Kidney (tissue), 14 donors: ENCODE data around the gene CELF3. TPM values are rescaled to one million over a fixed set of nuclear protein-coding genes. Genes with fewer than 3 reads are reported as not detected.
A peak's percentile ranks its signal among the peaks of the same experiment; 100 is the strongest.

Source experiments
- DNase-seq, 5 donors: peaks; one replicate each; pipeline ENCODE4 v3.0.0-alpha.2; 2013 to 2020
- FAIRE-seq: peaks from 2 replicates; lab custom pipeline; 2012; peaks lifted over from hg19 to GRCh38; lab: Jason Lieb, UNC
- H3K27ac ChIP-seq, 2 donors: one replicate each; pipeline ENCODE4 v1.7.0; 2013; ENCODE audit warnings: low read depth in 2 of 2, low read length in 2 of 2, inconsistent platforms in 1 of 2
- H3K27me3 ChIP-seq: one replicate; pipeline ENCODE4 v1.7.1; 2013; ENCODE audit warnings: low read length, inconsistent platforms; ENCODE audit not compliant: control insufficient read depth, insufficient read depth
- H3K36me3 ChIP-seq, 3 donors: one replicate each; pipeline versions ENCODE4 v1.7.0 to v1.7.1; 2013; ENCODE audit warnings: low read length in 3 of 3, control low read depth in 1 of 3, inconsistent platforms in 1 of 3; ENCODE audit not compliant: insufficient read depth in 3 of 3, control insufficient read depth in 2 of 3
- H3K4me1 ChIP-seq, 3 donors: one replicate each; pipeline versions ENCODE4 v1.7.0 to v1.7.1; 2013; ENCODE audit warnings: low read length in 3 of 3, inconsistent platforms in 1 of 3, low read depth in 1 of 3; ENCODE audit not compliant: control insufficient read depth in 2 of 3, insufficient read depth in 2 of 3
- H3K4me3 ChIP-seq, 3 donors: one replicate each; pipeline versions ENCODE4 v1.7.0 to v1.8.1; 2013; ENCODE audit warnings: low read length in 3 of 3, control low read depth in 1 of 3, inconsistent platforms in 1 of 3
- H3K9ac ChIP-seq, 3 donors: one replicate each; pipeline versions ENCODE4 v1.7.0 to v1.7.1; 2013; ENCODE audit warnings: low read length in 3 of 3, control low read depth in 1 of 3, inconsistent platforms in 1 of 3
- H3K9me3 ChIP-seq, 3 donors: one replicate each; pipeline versions ENCODE4 v1.7.0 to v1.7.1; 2013; ENCODE audit warnings: low read length in 3 of 3, control low read depth in 1 of 3, inconsistent platforms in 1 of 3; ENCODE audit not compliant: control insufficient read depth in 2 of 3, insufficient read depth in 1 of 3
- CTCF ChIP-seq: IDR thresholded peaks from 3 replicates; pipeline ENCODE4 v1.5.1; 2012; ENCODE audit warnings: mild to moderate bottlenecking, moderate library complexity, borderline replicate concordance; ENCODE audit not compliant: insufficient read depth; ENCODE audit errors: extremely low read depth
- intact Hi-C: fragments of 100-400 bp; cut with DNase I; formaldehyde crosslinking; loops from one replicate; pipeline ENCODE4 v1.11.1; 2022
- polyA plus RNA-seq: library from polyadenylated mRNA; stranded (reverse); fragments of 350-450 nt; fragmentation: Illumina TruSeq; extraction: RNeasy Lipid Tissue Mini Kit (QIAGEN cat#74804); gene quantifications from one replicate; pipeline ENCODE4 v1.2.3, GENCODE V29; 2014; ENCODE audit warnings: low read depth, low replicate concordance; ENCODE audit not compliant: insufficient read depth
- total RNA-seq: library from RNA; stranded (reverse); fragmentation: NEBNext Ultra II Directional; extraction: Animal tissue kit (Norgen Biotek cat#: 25700); gene quantifications from one replicate; pipeline ENCODE4 v1.2.1, GENCODE V29; 2021
- donor health status: control.
- donor health status: control.
- donor health status: control.
- donor health status: control.
- donor health status: control.
- donor health status: DM: yes; HTN: yes; CAD: no.
- donor health status: Normal renal cell carcinoma (clear cell type).

The CELF3 gene
- total and polyA plus RNA-seq, 2 donors from 2014 or later, result 0.39 TPM; not detected in 1

GRCh38 chr1:151710187-151710840, 6.3 kb downstream of the CELF3 start:
- no peak overlapping the region for H3K4me3 ChIP-seq
- H3K27ac ChIP-seq, result no peak overlapping the region
- no peaks in the 10 kb centered on the region for H3K36me3 ChIP-seq
- no peaks in the 10 kb centered on the region for H3K9me3 ChIP-seq
- peak in 3 of 5 donors; percentile 46 to 86 (median 49) for DNase-seq
- H3K27me3 ChIP-seq, result no peaks in the 10 kb centered on the region
- intact Hi-C loops, result no loop called here
- FAIRE-seq, result no peak
- no peak overlapping the region for H3K9ac ChIP-seq
- H3K4me1 ChIP-seq, result peaks cover 0 to 8% (median 3%) of the 10 kb centered on the region in 3 donors
- TF ChIP-seq CTCF, result no peak

GRCh38 chr1:151708891-151709290, 7.7 kb downstream of the CELF3 start:
- Histone ChIP-seq H3K9ac (no peak overlapping the region), H3K36me3 (no peaks in the 10 kb centered on the region), H3K27me3 (no peaks in the 10 kb centered on the region), H3K4me1 (peaks cover 0 to 8% (median 3%) of the 10 kb centered on the region in 3 donors), H3K9me3 (no peaks in the 10 kb centered on the region), H3K27ac (no peak overlapping the region), H3K4me3 (no peak overlapping the region)
- DNase-seq, result no peak
- intact Hi-C loops, result no loop called here
- FAIRE-seq, result no peak
- no peak for TF ChIP-seq CTCF

- H3K4me3 ChIP-seq, result no peak overlapping the region
- H3K27ac ChIP-seq, result no peak overlapping the region
- H3K4me1 ChIP-seq, result peaks cover 0 to 5% (median 0%) of the 10 kb centered on the region in 3 donors
- no peak overlapping the region for H3K9ac ChIP-seq
- no peaks in the 10 kb centered on the region for H3K36me3 ChIP-seq
- H3K9me3 ChIP-seq, result no peaks in the 10 kb centered on the region
- intact Hi-C loops, result no loop called here
- TF ChIP-seq CTCF, result no peak
- FAIRE-seq, result no peak
- DNase-seq, result no peak
- no peaks in the 10 kb centered on the region for H3K27me3 ChIP-seq
Observed at GRCh38 chr1:151707541-151708065, 9.0 kb downstream of the CELF3 start.
